K562 (cell line): ENCODE data around the gene MACF1. TPM values are rescaled to one million over a fixed set of nuclear protein-coding genes. Genes with fewer than 3 reads are reported as not detected.

Experiments
- ATAC-seq: fragments of 200-7000 bp; cut with Tn5 transposase; 3 replicates; pipeline ENCODE4 v1.9.1; 2020; ENCODE audit warnings: moderate library complexity
- BruUV-seq: library from RNA; stranded (reverse); fragments of 400-500 nt; replicated peaks from 2 replicates; lab custom pipeline; 2021; lab: Mats Ljungman, UMichigan
- CTCF ChIA-PET: fragments of 300-600 bp; formaldehyde crosslinking; extraction: SDS; loops from one replicate; lab custom pipeline; 2021; ENCODE audit warnings: low intra/inter-chr PET ratio; lab: Yijun Ruan, JAX
- POLR2A ChIA-PET: fragments of 300-600, 350-650 bp; sonication (Branson Sonifier 250); formaldehyde crosslinking; extraction: SDS; loops from one replicate; lab custom pipeline; 2021; ENCODE audit warnings: antibody characterized with exemption, inconsistent platforms; lab: Yijun Ruan, JAX
- DNase-seq, 4 experiments: peaks; one replicate each; pipeline versions ENCODE4 v3.0.0 to v3.0.0-alpha.2; 2011 to 2018; ENCODE audit warnings: low spot score in 3 of 4, mixed read lengths in 3 of 4; ENCODE audit errors: extremely low read depth in 1 of 4
- FAIRE-seq: peaks from 2 replicates; lab custom pipeline; 2011; peaks lifted over from hg19 to GRCh38; lab: Jason Lieb, UNC
- H2AFZ ChIP-seq: 2 replicates; pipeline ENCODE4 v1.6.0; 2011; ENCODE audit warnings: low read depth, low read length, control low read depth, inconsistent platforms
- H3K27ac ChIP-seq: fragments of 200-600 bp; 3 replicates; pipeline ENCODE4 v1.8.0; 2011; ENCODE audit warnings: low read depth, mild to moderate bottlenecking, control low read depth, inconsistent platforms, low read length, moderate library complexity, mixed read lengths; ENCODE audit errors: extremely low read depth
- H3K27me3 ChIP-seq, 2 experiments: fragments of 300-600 bp in 1 of 2; 2 replicates in 1 of 2; 3 replicates in 1 of 2; pipeline versions ENCODE4 v1.6.0 to v1.8.0; 2011; ENCODE audit warnings: inconsistent platforms in 2 of 2, low read length in 2 of 2, mild to moderate bottlenecking in 1 of 2, mixed read lengths in 1 of 2, moderate library complexity in 1 of 2; ENCODE audit not compliant: control insufficient read depth in 2 of 2, insufficient read depth in 2 of 2
- H3K36me3 ChIP-seq: fragments of 300-600 bp; 3 replicates; pipeline ENCODE4 v1.8.0; 2011; ENCODE audit warnings: mild to moderate bottlenecking, low read length, inconsistent platforms; ENCODE audit not compliant: control insufficient read depth, insufficient read depth
- H3K4me1 ChIP-seq, 2 experiments: fragments of 200-600 bp in 1 of 2; replicated peaks in 1 of 2; 2 replicates in 1 of 2; 3 replicates in 1 of 2; pipeline versions ENCODE4 v1.5.1 to v1.8.0; 2011; ENCODE audit warnings: inconsistent platforms in 2 of 2, low read length in 2 of 2, mild to moderate bottlenecking in 1 of 2, mixed read lengths in 1 of 2, moderate library complexity in 1 of 2; ENCODE audit not compliant: control insufficient read depth in 2 of 2, insufficient read depth in 2 of 2
- H3K4me2 ChIP-seq: 2 replicates; pipeline ENCODE4 v1.6.1; 2011; ENCODE audit warnings: low read length, control low read depth, inconsistent platforms, mixed read lengths; ENCODE audit not compliant: insufficient read depth
- H3K4me3 ChIP-seq: fragments of 200-600 bp; sonication (generic), shearing (Covaris generic); 2 replicates; pipeline ENCODE4 v1.5.1; 2016; ENCODE audit warnings: control low read depth, inconsistent platforms
- H3K79me2 ChIP-seq: fragments of 200-600 bp; 3 replicates; pipeline ENCODE4 v1.8.0; 2011; ENCODE audit warnings: low read length, inconsistent platforms; ENCODE audit not compliant: control insufficient read depth, insufficient read depth
- H3K9ac ChIP-seq, 2 experiments: 2 replicates each; pipeline versions ENCODE4 v1.6.0 to v1.6.1; 2011; ENCODE audit warnings: low read depth in 2 of 2, low read length in 2 of 2, control low read depth in 1 of 2, inconsistent platforms in 1 of 2, mild to moderate bottlenecking in 1 of 2, mixed read lengths in 1 of 2; ENCODE audit not compliant: insufficient read depth in 1 of 2
- H3K9me1 ChIP-seq: one replicate; pipeline ENCODE4 v1.6.0; 2011; ENCODE audit warnings: inconsistent platforms, mild to moderate bottlenecking, low read length, moderate library complexity; ENCODE audit not compliant: control insufficient read depth, insufficient read depth
- H3K9me3 ChIP-seq: replicated peaks from 2 replicates; pipeline ENCODE4 v1.5.1; 2011; ENCODE audit warnings: low read depth, low read length, inconsistent platforms; ENCODE audit not compliant: control insufficient read depth, insufficient read depth
- H4K20me1 ChIP-seq: replicated peaks from 2 replicates; pipeline ENCODE4 v1.6.1; 2011; ENCODE audit warnings: low read length, inconsistent platforms, mixed read lengths; ENCODE audit not compliant: control insufficient read depth, insufficient read depth
- CCNT2 ChIP-seq: IDR thresholded peaks from 2 replicates; pipeline ENCODE4 v1.6.1; 2011; ENCODE audit warnings: borderline replicate concordance, low read depth, mild to moderate bottlenecking, moderate library complexity, mixed read lengths, low read length; ENCODE audit not compliant: insufficient read length; ENCODE audit errors: extremely low read depth
- NFATC3 ChIP-seq: fragments of 450-650 bp; IDR thresholded peaks from 2 replicates; pipeline ENCODE4 v1.6.1; 2017; ENCODE audit warnings: mild to moderate bottlenecking
- NFE2L1 ChIP-seq: fragments of 450-650 bp; IDR thresholded peaks from 2 replicates; pipeline ENCODE4 v1.6.1; 2016; ENCODE audit warnings: missing genetic modification characterization, low read depth, mild to moderate bottlenecking, missing compliant biosample characterization, moderate library complexity, borderline replicate concordance
- TAL1 ChIP-seq: fragments of 450-650 bp; IDR thresholded peaks from 2 replicates; pipeline ENCODE4 v1.6.1; 2016; ENCODE audit warnings: mild to moderate bottlenecking
- WGBS: fragments of 100-300 bp; shearing (Covaris generic); methylation state at CpG from one replicate; pipeline ENCODE4 v1.1.6; 2016; ENCODE audit warnings: low coverage, mixed read lengths; ENCODE audit not compliant: insufficient coverage; ENCODE audit errors: missing lambda C conversion rate; 5-methylcytosine and 5-hydroxymethylcytosine counted together
- in situ Hi-C: fragments of 300-500 bp; cut with MboI; formaldehyde crosslinking; loops from 4 replicates; pipeline ENCODE4 v1.15.0; 2018; ENCODE audit warnings: inconsistent platforms, mixed read lengths
- intact Hi-C: fragments of 100-400 bp; cut with micrococcal nuclease; formaldehyde crosslinking; loops from 2 replicates; pipeline ENCODE4 v1.14.2; 2022
- polyA plus RNA-seq, 8 experiments: library from polyadenylated mRNA; depleted of rRNA in 4 of 8; stranded (reverse) in 5 of 8; unstranded in 3 of 8; fragments of >200 nt; fragmentation: Nextera tagmentation in 2 of 8; fragmentation: Illumina TruSeq in 1 of 8; extraction: Ambion mirVana in 2 of 8; extraction: Trizol in 1 of 8; gene quantifications; 2 replicates each; pipeline versions ENCODE4 v1.2.1 to v1.2.3, GENCODE V29; 2011 to 2014; ENCODE audit warnings: inconsistent platforms in 1 of 8, missing spikeins in 1 of 8
- total RNA-seq, 7 experiments: library from RNA; depleted of rRNA in 6 of 7; stranded (reverse); fragments of >200 nt in 6 of 7; fragmentation: Illumina TruSeq in 2 of 7; extraction: Trizol in 2 of 7; gene quantifications; 2 replicates each; pipeline versions ENCODE4 v1.2.1 to v1.2.3, GENCODE V29; 2011 to 2021; ENCODE audit warnings: low replicate concordance in 1 of 7
- TF ChIP-seq, protein P1 (sequence below): fragments of 200-800 bp; sonication (Bioruptor generic); IDR thresholded peaks from 2 replicates; pipeline ENCODE4 v1.6.1; 2016; ENCODE audit warnings: missing genetic modification characterization, missing compliant biosample characterization
- TF ChIP-seq, protein P2 (sequence below): IDR thresholded peaks from 2 replicates; pipeline ENCODE4 v1.6.1; 2014; ENCODE audit warnings: antibody characterized with exemption

MACF1 gene
- total and polyA plus RNA-seq, 9 of the 15 experiments (the other 6 are each of a cell fraction or from before 2014, with no cell fraction given) = 13.2 to 232 (median 112) TPM

DNA sequence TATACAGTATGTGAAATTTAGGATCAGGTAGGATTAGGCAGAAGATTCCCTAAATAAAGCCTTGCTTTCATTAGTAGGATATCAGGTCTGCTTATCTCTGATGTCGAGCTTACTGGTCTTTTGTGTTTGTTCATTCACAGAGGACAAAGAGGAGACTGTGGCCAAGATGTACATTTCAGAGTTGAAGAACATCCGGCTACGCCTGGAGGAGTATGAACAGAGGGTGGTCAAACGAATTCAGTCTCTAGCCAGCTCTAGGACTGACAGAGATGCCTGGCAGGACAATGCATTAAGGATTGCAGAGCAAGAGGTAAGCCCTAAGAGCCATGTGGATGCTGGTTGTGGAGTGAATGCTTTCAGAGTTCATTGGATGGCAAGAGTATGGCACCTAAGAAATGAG lies 106.2 kb downstream of the MACF1 start:
- FAIRE-seq = no peak
- no TSS peak for BruUV-seq
- Histone ChIP-seq H3K36me3 (peaks cover 56% of the 10 kb centered on the region), H3K79me2 (no peaks in the 10 kb centered on the region), H3K9me3 (no peaks in the 10 kb centered on the region), H4K20me1 (no peaks in the 10 kb centered on the region), H3K4me3 (no peak overlapping the region), H3K27me3 (no peaks in the 10 kb centered on the region), H3K9ac (no peak overlapping the region), H3K4me1 (no peaks in the 10 kb centered on the region), H2AFZ (no peak overlapping the region), H3K4me2 (no peak overlapping the region), H3K27ac (no peak overlapping the region), H3K9me1 (no peaks in the 10 kb centered on the region)
- no peak for ATAC-seq
- 76% methylated on average over 4 of the region's 4 CpGs for whole genome bisulfite sequencing
- in situ Hi-C loops (no loop called here), intact Hi-C loops (no loop called here)
- ChIA-PET POLR2A (no interaction called here), CTCF (no interaction called here)
- TF ChIP-seq CCNT2 (no peak), NFE2L1 (tag) (no peak), TAL1 (no peak), NFATC3 (no peak)
- TF ChIP-seq, protein P1, sequence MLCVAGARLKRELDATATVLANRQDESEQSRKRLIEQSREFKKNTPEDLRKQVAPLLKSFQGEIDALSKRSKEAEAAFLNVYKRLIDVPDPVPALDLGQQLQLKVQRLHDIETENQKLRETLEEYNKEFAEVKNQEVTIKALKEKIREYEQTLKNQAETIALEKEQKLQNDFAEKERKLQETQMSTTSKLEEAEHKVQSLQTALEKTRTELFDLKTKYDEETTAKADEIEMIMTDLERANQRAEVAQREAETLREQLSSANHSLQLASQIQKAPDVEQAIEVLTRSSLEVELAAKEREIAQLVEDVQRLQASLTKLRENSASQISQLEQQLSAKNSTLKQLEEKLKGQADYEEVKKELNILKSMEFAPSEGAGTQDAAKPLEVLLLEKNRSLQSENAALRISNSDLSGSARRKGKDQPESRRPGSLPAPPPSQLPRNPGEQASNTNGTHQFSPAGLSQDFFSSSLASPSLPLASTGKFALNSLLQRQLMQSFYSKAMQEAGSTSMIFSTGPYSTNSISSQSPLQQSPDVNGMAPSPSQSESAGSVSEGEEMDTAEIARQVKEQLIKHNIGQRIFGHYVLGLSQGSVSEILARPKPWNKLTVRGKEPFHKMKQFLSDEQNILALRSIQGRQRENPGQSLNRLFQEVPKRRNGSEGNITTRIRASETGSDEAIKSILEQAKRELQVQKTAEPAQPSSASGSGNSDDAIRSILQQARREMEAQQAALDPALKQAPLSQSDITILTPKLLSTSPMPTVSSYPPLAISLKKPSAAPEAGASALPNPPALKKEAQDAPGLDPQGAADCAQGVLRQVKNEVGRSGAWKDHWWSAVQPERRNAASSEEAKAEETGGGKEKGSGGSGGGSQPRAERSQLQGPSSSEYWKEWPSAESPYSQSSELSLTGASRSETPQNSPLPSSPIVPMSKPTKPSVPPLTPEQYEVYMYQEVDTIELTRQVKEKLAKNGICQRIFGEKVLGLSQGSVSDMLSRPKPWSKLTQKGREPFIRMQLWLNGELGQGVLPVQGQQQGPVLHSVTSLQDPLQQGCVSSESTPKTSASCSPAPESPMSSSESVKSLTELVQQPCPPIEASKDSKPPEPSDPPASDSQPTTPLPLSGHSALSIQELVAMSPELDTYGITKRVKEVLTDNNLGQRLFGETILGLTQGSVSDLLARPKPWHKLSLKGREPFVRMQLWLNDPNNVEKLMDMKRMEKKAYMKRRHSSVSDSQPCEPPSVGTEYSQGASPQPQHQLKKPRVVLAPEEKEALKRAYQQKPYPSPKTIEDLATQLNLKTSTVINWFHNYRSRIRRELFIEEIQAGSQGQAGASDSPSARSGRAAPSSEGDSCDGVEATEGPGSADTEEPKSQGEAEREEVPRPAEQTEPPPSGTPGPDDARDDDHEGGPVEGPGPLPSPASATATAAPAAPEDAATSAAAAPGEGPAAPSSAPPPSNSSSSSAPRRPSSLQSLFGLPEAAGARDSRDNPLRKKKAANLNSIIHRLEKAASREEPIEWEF (CRISPR knock-in tag) = no peak
- TF ChIP-seq, protein P2, sequence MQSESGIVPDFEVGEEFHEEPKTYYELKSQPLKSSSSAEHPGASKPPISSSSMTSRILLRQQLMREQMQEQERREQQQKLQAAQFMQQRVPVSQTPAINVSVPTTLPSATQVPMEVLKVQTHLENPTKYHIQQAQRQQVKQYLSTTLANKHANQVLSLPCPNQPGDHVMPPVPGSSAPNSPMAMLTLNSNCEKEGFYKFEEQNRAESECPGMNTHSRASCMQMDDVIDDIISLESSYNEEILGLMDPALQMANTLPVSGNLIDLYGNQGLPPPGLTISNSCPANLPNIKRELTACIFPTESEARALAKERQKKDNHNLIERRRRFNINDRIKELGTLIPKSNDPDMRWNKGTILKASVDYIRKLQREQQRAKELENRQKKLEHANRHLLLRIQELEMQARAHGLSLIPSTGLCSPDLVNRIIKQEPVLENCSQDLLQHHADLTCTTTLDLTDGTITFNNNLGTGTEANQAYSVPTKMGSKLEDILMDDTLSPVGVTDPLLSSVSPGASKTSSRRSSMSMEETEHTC = no peak
- no peak for DNase-seq
